ENCODE measurements around the gene ICAM2. TPM values are rescaled to one million over a fixed set of nuclear protein-coding genes. Genes with fewer than 3 reads are reported as not detected.

ICAM2 gene
- total RNA-seq, 1 donor from 2014 or later: 62.2 TPM

GRCh38 chr17:64057701-64058263 lies 37.3 kb upstream of the ICAM2 start:
- no peaks in the 10 kb centered on the region for H3K27me3 Mint-ChIP-seq
- intact Hi-C loops (cut with micrococcal nuclease): no loop called here
- H3K4me1 Mint-ChIP-seq: peaks cover 48% of the 10 kb centered on the region
- peak overlapping the region; percentile 20 for H3K27ac Mint-ChIP-seq
- DNase-seq: no peak
- peaks cover 75% of the 10 kb centered on the region for H3K36me3 Mint-ChIP-seq (ENCODE audit: low read depth)
- H3K9me3 Mint-ChIP-seq: no peaks in the 10 kb centered on the region
- no peak overlapping the region for H3K4me3 Mint-ChIP-seq

GRCh38 chr17:64056269-64057005 lies 36.0 kb upstream of the ICAM2 start:
- Mint-ChIP-seq H3K27ac (peak overlapping the region; percentile 74), H3K9me3 (no peaks in the 10 kb centered on the region), H3K4me1 (peaks cover 46% of the 10 kb centered on the region), H3K27me3 (no peaks in the 10 kb centered on the region), H3K36me3 (ENCODE audit: low read depth) (peaks cover 82% of the 10 kb centered on the region), H3K4me3 (no peak overlapping the region)
- intact Hi-C loops (cut with micrococcal nuclease): no loop called here
- no peak for DNase-seq

- H3K4me3 Mint-ChIP-seq: no peak overlapping the region
- peaks cover 82% of the 10 kb centered on the region for H3K36me3 Mint-ChIP-seq (ENCODE audit: low read depth)
- intact Hi-C loops (cut with micrococcal nuclease): no loop called here
- H3K27me3 Mint-ChIP-seq: no peaks in the 10 kb centered on the region
- peaks cover 46% of the 10 kb centered on the region for H3K4me1 Mint-ChIP-seq
- no peaks in the 10 kb centered on the region for H3K9me3 Mint-ChIP-seq
- DNase-seq: no peak
- no peak overlapping the region for H3K27ac Mint-ChIP-seq
Measured at GRCh38 chr17:64055183-64056142, 35.0 kb upstream of the ICAM2 start.

- no peak overlapping the region for H3K27ac Mint-ChIP-seq
- intact Hi-C loops (cut with micrococcal nuclease): no loop called here
- no peak for DNase-seq
- no peaks in the 10 kb centered on the region for H3K9me3 Mint-ChIP-seq
- H3K27me3 Mint-ChIP-seq: no peaks in the 10 kb centered on the region
- H3K4me1 Mint-ChIP-seq: peaks cover 48% of the 10 kb centered on the region
- no peak overlapping the region for H3K4me3 Mint-ChIP-seq
- peaks cover 82% of the 10 kb centered on the region for H3K36me3 Mint-ChIP-seq (ENCODE audit: low read depth)
Measured at GRCh38 chr17:64054304-64054703, 33.9 kb upstream of the ICAM2 start.

GRCh38 chr17:64053101-64053500 lies 32.7 kb upstream of the ICAM2 start:
- Mint-ChIP-seq H3K9me3 (no peaks in the 10 kb centered on the region), H3K27me3 (no peaks in the 10 kb centered on the region), H3K4me3 (no peak overlapping the region), H3K4me1 (peaks cover 42% of the 10 kb centered on the region), H3K27ac (no peak overlapping the region), H3K36me3 (ENCODE audit: low read depth) (peaks cover 80% of the 10 kb centered on the region)
- intact Hi-C loops (cut with micrococcal nuclease): no loop called here
- no peak for DNase-seq

GRCh38 chr17:64051153-64051552 lies 30.7 kb upstream of the ICAM2 start:
- Mint-ChIP-seq H3K4me1 (peaks cover 30% of the 10 kb centered on the region), H3K27me3 (no peaks in the 10 kb centered on the region), H3K36me3 (ENCODE audit: low read depth) (peaks cover 78% of the 10 kb centered on the region), H3K9me3 (no peaks in the 10 kb centered on the region), H3K27ac (peak overlapping the region; percentile 86), H3K4me3 (peak overlapping the region; percentile 58)
- peak; percentile 84 for DNase-seq
- intact Hi-C loops (cut with micrococcal nuclease): no loop called here

- DNase-seq: no peak
- no peak overlapping the region for H3K27ac Mint-ChIP-seq
- no peak overlapping the region for H3K4me3 Mint-ChIP-seq
- H3K9me3 Mint-ChIP-seq: no peaks in the 10 kb centered on the region
- peaks cover 30% of the 10 kb centered on the region for H3K4me1 Mint-ChIP-seq
- intact Hi-C loops (cut with micrococcal nuclease): no loop called here
- H3K27me3 Mint-ChIP-seq: no peaks in the 10 kb centered on the region
- H3K36me3 Mint-ChIP-seq (ENCODE audit: low read depth): peaks cover 82% of the 10 kb centered on the region
Measured at GRCh38 chr17:64048805-64049204, 28.4 kb upstream of the ICAM2 start.

GRCh38 chr17:64045176-64045575 lies 24.7 kb upstream of the ICAM2 start:
- H3K9me3 Mint-ChIP-seq: no peaks in the 10 kb centered on the region
- no peak overlapping the region for H3K4me3 Mint-ChIP-seq
- peaks cover 7% of the 10 kb centered on the region for H3K4me1 Mint-ChIP-seq
- H3K27me3 Mint-ChIP-seq: no peaks in the 10 kb centered on the region
- intact Hi-C loops (cut with micrococcal nuclease): no loop called here
- H3K27ac Mint-ChIP-seq: no peak overlapping the region
- peaks cover 71% of the 10 kb centered on the region for H3K36me3 Mint-ChIP-seq (ENCODE audit: low read depth)
- DNase-seq: no peak

GRCh38 chr17:64042700-64043485 lies 22.5 kb upstream of the ICAM2 start:
- Mint-ChIP-seq H3K4me1 (peaks cover 4% of the 10 kb centered on the region), H3K9me3 (no peaks in the 10 kb centered on the region), H3K27ac (no peak overlapping the region), H3K36me3 (ENCODE audit: low read depth) (peaks cover 68% of the 10 kb centered on the region), H3K27me3 (no peaks in the 10 kb centered on the region), H3K4me3 (no peak overlapping the region)
- intact Hi-C loops (cut with micrococcal nuclease): no loop called here
- DNase-seq: no peak

GRCh38 chr17:64041912-64042311 lies 21.5 kb upstream of the ICAM2 start:
- Mint-ChIP-seq H3K27ac (peak overlapping the region; percentile 9), H3K27me3 (no peaks in the 10 kb centered on the region), H3K4me3 (no peak overlapping the region), H3K9me3 (no peaks in the 10 kb centered on the region), H3K4me1 (peaks cover 4% of the 10 kb centered on the region), H3K36me3 (ENCODE audit: low read depth) (peaks cover 66% of the 10 kb centered on the region)
- DNase-seq: no peak
- intact Hi-C loops (cut with micrococcal nuclease): no loop called here

GRCh38 chr17:64040206-64040605 lies 19.8 kb upstream of the ICAM2 start:
- H3K27me3 Mint-ChIP-seq: no peaks in the 10 kb centered on the region
- no peak overlapping the region for H3K27ac Mint-ChIP-seq
- H3K4me1 Mint-ChIP-seq: peaks cover 4% of the 10 kb centered on the region
- intact Hi-C loops (cut with micrococcal nuclease): no loop called here
- no peak for DNase-seq
- no peak overlapping the region for H3K4me3 Mint-ChIP-seq
- peaks cover 59% of the 10 kb centered on the region for H3K36me3 Mint-ChIP-seq (ENCODE audit: low read depth)
- H3K9me3 Mint-ChIP-seq: no peaks in the 10 kb centered on the region

GRCh38 chr17:64039106-64039400 lies 18.6 kb upstream of the ICAM2 start:
- no peak for DNase-seq
- peaks cover 4% of the 10 kb centered on the region for H3K4me1 Mint-ChIP-seq
- H3K4me3 Mint-ChIP-seq: no peak overlapping the region
- H3K9me3 Mint-ChIP-seq: no peaks in the 10 kb centered on the region
- no peak overlapping the region for H3K27ac Mint-ChIP-seq
- no peaks in the 10 kb centered on the region for H3K27me3 Mint-ChIP-seq
- intact Hi-C loops (cut with micrococcal nuclease): no loop called here
- peaks cover 57% of the 10 kb centered on the region for H3K36me3 Mint-ChIP-seq (ENCODE audit: low read depth)

GRCh38 chr17:64038331-64039105 lies 18.1 kb upstream of the ICAM2 start:
- intact Hi-C loops (cut with micrococcal nuclease): no loop called here
- Mint-ChIP-seq H3K9me3 (no peaks in the 10 kb centered on the region), H3K4me3 (no peak overlapping the region), H3K27me3 (no peaks in the 10 kb centered on the region), H3K27ac (no peak overlapping the region), H3K36me3 (ENCODE audit: low read depth) (peaks cover 52% of the 10 kb centered on the region), H3K4me1 (peaks cover 4% of the 10 kb centered on the region)
- DNase-seq: no peak

Measured in activated CD4-positive, alpha-beta T cell treated with anti-CD3 and anti-CD28 coated beads, Interleukin-2, amount 10 ng/mL, durations not matched to agents 24 days and 14 days (primary cell).